Central memory CD8-positive, alpha-beta T cell (primary cell): ENCODE measurements around the gene KRTAP9-7.
A peak's percentile ranks its signal among the peaks of the same experiment; 100 is the strongest.
"Not testable (repeated sequence)": the region's sequence is repeated elsewhere in the genome, so short reads cannot be mapped to it uniquely, and the experiment has no call there.

Source experiments
- ATAC-seq: fragments of 150-1000 bp; cut with Tn5 transposase; replicated peaks from 2 replicates; pipeline ENCODE4 v1.10.0; 2022; ENCODE audit warnings: mild to moderate bottlenecking, moderate FRiP score, moderate number of reproducible peaks; ENCODE audit not compliant: poor library complexity, severe bottlenecking; ENCODE audit errors: extremely low read depth
- DNase-seq, 2 donors: peaks; one replicate each; pipeline ENCODE4 v3.0.0; 2021; ENCODE audit warnings: low spot score in 2 of 2
- H3K27ac Mint-ChIP-seq: one replicate; pipeline ENCODE4 v1.8.0; 2022; ENCODE audit warnings: low read depth, mild to moderate bottlenecking, moderate library complexity, mixed read lengths
- H3K27me3 Mint-ChIP-seq: one replicate; pipeline ENCODE4 v1.8.0; 2022; ENCODE audit warnings: mixed read lengths
- H3K36me3 Mint-ChIP-seq: one replicate; pipeline ENCODE4 v1.8.0; 2022; ENCODE audit warnings: mild to moderate bottlenecking, moderate library complexity, mixed read lengths; ENCODE audit not compliant: insufficient read depth
- H3K4me1 Mint-ChIP-seq: one replicate; pipeline ENCODE4 v1.8.0; 2022; ENCODE audit warnings: mixed read lengths
- H3K4me3 Mint-ChIP-seq: one replicate; pipeline ENCODE4 v1.8.0; 2022; ENCODE audit warnings: mild to moderate bottlenecking, moderate library complexity, mixed read lengths
- H3K9me3 Mint-ChIP-seq: one replicate; pipeline ENCODE4 v1.8.0; 2022; ENCODE audit warnings: mixed read lengths

Gene KRTAP9-7

DNA sequence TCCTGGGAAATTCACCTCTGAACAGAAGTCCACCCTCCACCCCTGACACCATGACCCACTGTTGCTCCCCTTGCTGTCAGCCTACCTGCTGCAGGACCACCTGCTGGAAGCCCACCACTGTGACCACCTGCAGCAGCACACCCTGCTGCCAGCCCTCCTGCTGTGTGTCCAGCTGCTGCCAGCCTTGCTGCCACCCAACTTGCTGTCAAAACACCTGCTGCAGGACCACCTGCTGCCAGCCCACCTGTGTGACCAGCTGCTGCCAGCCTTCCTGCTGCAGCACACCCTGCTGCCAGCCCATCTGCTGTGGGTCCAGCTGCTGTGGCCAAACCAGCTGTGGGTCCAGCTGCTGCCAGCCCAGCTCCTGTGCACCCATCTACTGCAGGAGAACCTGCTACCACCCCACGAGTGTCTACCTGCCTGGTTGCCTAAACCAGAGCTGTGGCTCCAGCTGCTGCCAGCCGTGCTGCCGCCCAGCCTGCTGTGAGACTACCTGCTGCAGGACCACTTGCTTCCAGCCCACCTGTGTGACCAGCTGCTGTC, at the start of gene KRTAP9-7:
KRTAP9-7 (plus strand) TSS at position 51 of the 543 bp plus-strand sequence; CDS start at position 51, 0 bp downstream.
- not testable (repeated sequence) for H3K4me3 Mint-ChIP-seq, H3K36me3 Mint-ChIP-seq

GRCh38 chr17:41226051-41226450, 49.4 kb upstream of the KRTAP9-7 start:
- H3K9me3 Mint-ChIP-seq = no peaks in the 10 kb centered on the region
- DNase-seq (no peak), ATAC-seq (no peak)
- H3K4me3 Mint-ChIP-seq = no peak overlapping the region
- H3K36me3 Mint-ChIP-seq = peaks cover 2% of the 10 kb centered on the region
- no peak overlapping the region for H3K27ac Mint-ChIP-seq
- peaks cover 26% of the 10 kb centered on the region for H3K27me3 Mint-ChIP-seq
- H3K4me1 Mint-ChIP-seq = no peaks in the 10 kb centered on the region

More for the DNA sequence above, at the start of gene KRTAP9-7:
- not testable (repeated sequence) for H3K27ac Mint-ChIP-seq, ATAC-seq, DNase-seq, H3K9me3 Mint-ChIP-seq, H3K4me1 Mint-ChIP-seq
- H3K27me3 Mint-ChIP-seq = peaks cover 47% of the 10 kb centered on the region

DNA sequence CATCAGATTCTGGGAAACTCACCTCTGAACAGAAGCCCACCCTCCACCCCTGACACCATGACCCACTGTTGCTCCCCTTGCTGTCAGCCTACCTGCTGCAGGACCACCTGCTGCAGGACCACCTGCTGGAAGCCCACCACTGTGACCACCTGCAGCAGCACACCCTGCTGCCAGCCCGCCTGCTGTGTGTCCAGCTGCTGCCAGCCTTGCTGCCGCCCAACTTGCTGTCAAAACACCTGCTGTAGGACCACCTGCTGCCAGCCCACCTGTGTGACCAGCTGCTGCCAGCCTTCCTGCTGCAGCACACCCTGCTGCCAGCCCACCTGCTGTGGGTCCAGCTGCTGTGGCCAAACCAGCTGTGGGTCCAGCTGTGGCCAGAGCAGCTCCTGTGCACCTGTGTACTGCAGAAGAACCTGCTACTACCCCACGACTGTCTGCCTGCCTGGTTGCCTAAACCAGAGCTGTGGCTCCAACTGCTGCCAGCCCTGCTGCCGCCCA, 48.9 kb upstream of the KRTAP9-7 start, which contains the start of gene KRTAP9-2:
KRTAP9-2 (plus strand) TSS at position 51 of the 498 bp plus-strand sequence; CDS start at position 58, 7 bp downstream.
- not testable (repeated sequence) for H3K36me3 Mint-ChIP-seq, H3K4me1 Mint-ChIP-seq, H3K27ac Mint-ChIP-seq, ATAC-seq, H3K9me3 Mint-ChIP-seq, DNase-seq, H3K4me3 Mint-ChIP-seq
- peaks cover 26% of the 10 kb centered on the region for H3K27me3 Mint-ChIP-seq

- H3K9me3 Mint-ChIP-seq = no peaks in the 10 kb centered on the region
- no peak for DNase-seq
- H3K4me3 Mint-ChIP-seq = no peak overlapping the region
- no peak overlapping the region for H3K27ac Mint-ChIP-seq
- peaks cover 42% of the 10 kb centered on the region for H3K27me3 Mint-ChIP-seq
- peaks cover 2% of the 10 kb centered on the region for H3K36me3 Mint-ChIP-seq
- no peaks in the 10 kb centered on the region for H3K4me1 Mint-ChIP-seq
- ATAC-seq = no peak
Measured at GRCh38 chr17:41230094-41230493, 45.4 kb upstream of the KRTAP9-7 start.

DNA sequence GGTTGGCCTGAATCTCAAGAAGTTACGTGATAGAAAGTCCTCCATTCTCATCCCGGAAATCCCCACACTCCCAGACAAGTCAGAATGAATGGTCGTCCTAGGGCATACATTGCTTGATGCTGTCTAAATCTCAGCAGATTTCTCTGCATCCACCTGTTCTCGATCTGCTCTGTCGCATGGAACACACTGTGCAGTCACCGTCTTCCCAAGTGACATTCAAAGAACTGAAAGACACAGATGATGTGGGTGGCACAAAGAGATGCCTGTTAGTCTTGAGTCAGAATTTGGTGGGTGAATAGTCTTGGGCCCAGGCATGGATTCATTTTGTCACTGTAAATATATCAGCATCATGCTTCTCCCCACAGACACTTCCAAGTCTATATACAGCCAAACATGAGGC, 43.8 kb upstream of the KRTAP9-7 start:
- H3K36me3 Mint-ChIP-seq = peaks cover 2% of the 10 kb centered on the region
- no peak overlapping the region for H3K4me3 Mint-ChIP-seq
- no peak for DNase-seq
- no peaks in the 10 kb centered on the region for H3K9me3 Mint-ChIP-seq
- H3K27me3 Mint-ChIP-seq = peaks cover 56% of the 10 kb centered on the region
- H3K27ac Mint-ChIP-seq = no peak overlapping the region
- ATAC-seq = no peak
- H3K4me1 Mint-ChIP-seq = no peaks in the 10 kb centered on the region

- ATAC-seq, H3K4me3 Mint-ChIP-seq, H3K9me3 Mint-ChIP-seq, H3K36me3 Mint-ChIP-seq, DNase-seq, H3K4me1 Mint-ChIP-seq: not testable (repeated sequence)
- Mint-ChIP-seq H3K27me3 (peaks cover 57% of the 10 kb centered on the region), H3K27ac (peak within 1 kb of the TSS; percentile 32)
Measured at GRCh38 chr17:41232399-41233105, 42.9 kb upstream of the KRTAP9-7 start, which contains the start of gene KRTAP9-3. TSS of gene KRTAP9-3 (plus strand) at chr17:41232449. CDS start at chr17:41232502, 53 bp downstream.

GRCh38 chr17:41237116-41237515, 38.4 kb upstream of the KRTAP9-7 start:
- H3K27ac Mint-ChIP-seq, ATAC-seq, H3K36me3 Mint-ChIP-seq, DNase-seq, H3K4me3 Mint-ChIP-seq, H3K4me1 Mint-ChIP-seq, H3K9me3 Mint-ChIP-seq: not testable (repeated sequence)
- peaks cover 60% of the 10 kb centered on the region for H3K27me3 Mint-ChIP-seq

GRCh38 chr17:41237949-41238437, 37.5 kb upstream of the KRTAP9-7 start, which contains the start of gene KRTAP9-8:
TSS of gene KRTAP9-8 (plus strand) at chr17:41237999. CDS start at chr17:41238052, 53 bp downstream.
- ATAC-seq, H3K36me3 Mint-ChIP-seq, H3K9me3 Mint-ChIP-seq, H3K4me1 Mint-ChIP-seq, H3K27ac Mint-ChIP-seq, H3K4me3 Mint-ChIP-seq, DNase-seq: not testable (repeated sequence)
- H3K27me3 Mint-ChIP-seq = peaks cover 56% of the 10 kb centered on the region

- not testable (repeated sequence) for DNase-seq, H3K4me3 Mint-ChIP-seq, H3K9me3 Mint-ChIP-seq, H3K36me3 Mint-ChIP-seq, H3K27ac Mint-ChIP-seq, H3K4me1 Mint-ChIP-seq, ATAC-seq
- peaks cover 22% of the 10 kb centered on the region for H3K27me3 Mint-ChIP-seq
Measured at GRCh38 chr17:41246995-41247787, 28.3 kb upstream of the KRTAP9-7 start.

- not testable (repeated sequence) for H3K36me3 Mint-ChIP-seq, H3K27ac Mint-ChIP-seq, H3K4me1 Mint-ChIP-seq, ATAC-seq, DNase-seq, H3K4me3 Mint-ChIP-seq, H3K9me3 Mint-ChIP-seq
- H3K27me3 Mint-ChIP-seq = peaks cover 38% of the 10 kb centered on the region
Measured at GRCh38 chr17:41249637-41250240, 25.8 kb upstream of the KRTAP9-7 start, which contains the start of gene KRTAP9-4. TSS of gene KRTAP9-4 (plus strand) at chr17:41249687. CDS start at chr17:41249721, 34 bp downstream.

DNA sequence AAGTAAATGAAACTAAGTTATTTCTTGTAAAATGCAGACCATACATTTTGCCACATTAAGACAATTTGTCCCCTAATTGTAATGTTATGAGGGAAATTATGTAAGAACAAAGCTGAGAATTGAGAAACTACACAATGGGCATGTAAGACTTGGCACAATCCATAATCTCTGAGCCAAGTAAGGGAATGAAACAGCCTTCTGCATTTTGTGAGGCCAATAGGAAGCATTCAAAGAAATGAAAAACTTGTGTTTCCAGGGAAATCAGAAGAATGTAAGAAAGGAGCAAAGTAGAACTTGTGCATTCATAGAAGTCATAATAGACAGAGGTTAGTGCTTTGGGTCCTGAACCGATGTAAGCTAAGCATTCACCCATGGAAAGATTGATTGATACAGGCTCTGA, 24.2 kb upstream of the KRTAP9-7 start:
- peaks cover 1% of the 10 kb centered on the region for H3K36me3 Mint-ChIP-seq
- H3K9me3 Mint-ChIP-seq = no peaks in the 10 kb centered on the region
- DNase-seq = no peak
- H3K4me3 Mint-ChIP-seq = no peak overlapping the region
- H3K4me1 Mint-ChIP-seq = no peaks in the 10 kb centered on the region
- ATAC-seq = no peak
- H3K27me3 Mint-ChIP-seq = peaks cover 48% of the 10 kb centered on the region
- H3K27ac Mint-ChIP-seq = no peak overlapping the region

DNA sequence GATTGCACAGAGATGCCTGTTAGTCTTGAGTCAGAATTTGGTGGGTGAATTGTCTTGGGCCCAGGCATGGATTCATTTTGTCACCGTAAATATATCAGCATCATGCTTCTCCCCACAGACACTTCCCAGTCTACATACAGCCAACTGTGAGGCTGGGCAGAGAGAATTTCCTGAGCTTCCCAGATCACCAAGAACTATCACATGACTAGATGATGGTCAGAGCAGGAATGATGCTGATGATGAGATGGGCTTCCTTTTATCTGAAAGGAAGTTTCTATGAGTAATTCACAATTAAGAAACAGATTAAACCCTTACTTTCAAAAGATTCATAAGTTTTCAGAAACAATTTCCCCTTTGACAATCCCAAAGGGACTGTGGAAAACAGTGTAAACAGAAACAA, 20.6 kb upstream of the KRTAP9-7 start:
- DNase-seq = no peak
- Mint-ChIP-seq H3K27me3 (peaks cover 82% of the 10 kb centered on the region), H3K9me3 (no peaks in the 10 kb centered on the region), H3K4me1 (no peaks in the 10 kb centered on the region), H3K27ac (no peak overlapping the region), H3K4me3 (no peak overlapping the region), H3K36me3 (peaks cover 1% of the 10 kb centered on the region)
- ATAC-seq = no peak
